H1 (cell line): ENCODE results near the gene TTC33. TPM values are rescaled to one million over a fixed set of nuclear protein-coding genes. Genes with fewer than 3 reads are reported as not detected.

Source experiments
- CTCF ChIA-PET: fragments of 300-600 bp; sonication (Branson Sonifier 250); formaldehyde crosslinking; loops from one replicate; lab custom pipeline; 2021; ENCODE audit not compliant: partially characterized antibody; lab: Charles Lee
- POLR2A ChIA-PET: fragments of 300-600 bp; sonication (Branson Sonifier 250); formaldehyde crosslinking; loops from one replicate; lab custom pipeline; 2021; ENCODE audit warnings: inconsistent platforms; ENCODE audit not compliant: partially characterized antibody; lab: Charles Lee
- DNase-seq, 2 experiments: peaks; one replicate each; pipeline versions ENCODE4 v3.0.0 to v3.0.0-alpha.2; 2010 to 2022; ENCODE audit warnings: low spot score in 2 of 2, low read depth in 1 of 2, mixed read lengths in 1 of 2
- FAIRE-seq: peaks from 2 replicates; lab custom pipeline; 2011; peaks lifted over from hg19 to GRCh38; lab: Jason Lieb, UNC
- H2AFZ ChIP-seq: 2 replicates; pipeline ENCODE4 v1.8.1; 2012; ENCODE audit warnings: low read length, inconsistent platforms
- H2AK5ac ChIP-seq: 2 replicates; pipeline ENCODE4 v1.6.1; 2013; ENCODE audit warnings: low read depth, low read length
- H2BK120ac ChIP-seq: replicated peaks from 2 replicates; pipeline ENCODE3; 2013; ENCODE audit warnings: low read depth, low read length, inconsistent platforms
- H2BK12ac ChIP-seq: 2 replicates; pipeline ENCODE4 v1.6.1; 2013; ENCODE audit warnings: low read depth, low read length
- H2BK15ac ChIP-seq: 2 replicates; pipeline ENCODE4 v1.6.1; 2013; ENCODE audit warnings: low read length
- H2BK20ac ChIP-seq: 2 replicates; pipeline ENCODE4 v1.6.1; 2013; ENCODE audit warnings: low read length
- H2BK5ac ChIP-seq: 2 replicates; pipeline ENCODE4 v1.6.1; 2013; ENCODE audit warnings: low read depth, low read length
- H3K14ac ChIP-seq: 2 replicates; pipeline ENCODE4 v1.6.1; 2013; ENCODE audit warnings: inconsistent platforms; ENCODE audit not compliant: insufficient read length
- H3K18ac ChIP-seq: 2 replicates; pipeline ENCODE4 v1.6.1; 2013; ENCODE audit warnings: low read length; ENCODE audit errors: extremely low read depth
- H3K23ac ChIP-seq: 2 replicates; pipeline ENCODE4 v1.6.1; 2013; ENCODE audit warnings: inconsistent platforms; ENCODE audit not compliant: insufficient read length
- H3K23me2 ChIP-seq: 2 replicates; pipeline ENCODE4 v1.6.1; 2013; ENCODE audit warnings: low read depth, low read length
- H3K27ac ChIP-seq: 2 replicates; pipeline ENCODE4 v1.6.1; 2011; ENCODE audit warnings: low read depth, low read length, inconsistent platforms
- H3K27me3 ChIP-seq, 4 experiments: replicated peaks in 1 of 4; 1 replicate in 1 of 4; 2 replicates in 3 of 4; pipeline versions ENCODE4 v1.6.1 to v1.8.1; 2011 to 2013; ENCODE audit warnings: low read length in 3 of 4, mild to moderate bottlenecking in 3 of 4, inconsistent platforms in 2 of 4, mixed read lengths in 2 of 4, moderate library complexity in 1 of 4; ENCODE audit not compliant: control insufficient read depth in 3 of 4, insufficient read depth in 3 of 4; ENCODE audit errors: extremely low read depth in 1 of 4
- H3K36me3 ChIP-seq, 4 experiments: 2 replicates each; pipeline versions ENCODE4 v1.6.1 to v1.8.1; 2011 to 2013; ENCODE audit warnings: mild to moderate bottlenecking in 4 of 4, low read length in 3 of 4, moderate library complexity in 2 of 4, control low read depth in 1 of 4, inconsistent platforms in 1 of 4; ENCODE audit not compliant: insufficient read depth in 4 of 4, control insufficient read depth in 2 of 4
- H3K4ac ChIP-seq: replicated peaks from 2 replicates; pipeline ENCODE3; 2013; ENCODE audit warnings: low read length, low read depth, mixed read lengths, inconsistent platforms; ENCODE audit not compliant: insufficient read length
- H3K4me1 ChIP-seq, 4 experiments: replicated peaks in 1 of 4; 1 replicate in 1 of 4; 2 replicates in 3 of 4; pipeline versions ENCODE4 v1.6.1 to v1.8.1; 2011 to 2013; ENCODE audit warnings: low read length in 3 of 4, inconsistent platforms in 2 of 4, mixed read lengths in 1 of 4; ENCODE audit not compliant: insufficient read depth in 4 of 4, control insufficient read depth in 3 of 4
- H3K4me2 ChIP-seq, 2 experiments: 2 replicates each; pipeline versions ENCODE4 v1.6.1 to v1.8.1; 2011 to 2013; ENCODE audit warnings: low read depth in 2 of 2, low read length in 2 of 2, control low read depth in 1 of 2, inconsistent platforms in 1 of 2, mild to moderate bottlenecking in 1 of 2; ENCODE audit not compliant: insufficient read depth in 1 of 2
- H3K4me3 ChIP-seq, 4 experiments: fragments of 200-600, 300-600 bp in 1 of 4; sonication (generic), shearing (Covaris generic), sonication (Bioruptor Twin) in 1 of 4; 2 replicates each; pipeline versions ENCODE4 v1.5.1 to v1.8.1; 2011 to 2016; ENCODE audit warnings: low read length in 4 of 4, low read depth in 3 of 4, control low read depth in 2 of 4, inconsistent platforms in 2 of 4, mild to moderate bottlenecking in 2 of 4, mixed read lengths in 1 of 4, moderate library complexity in 1 of 4; ENCODE audit not compliant: insufficient read depth in 2 of 4; ENCODE audit errors: extremely low read depth in 1 of 4
- H3K56ac ChIP-seq: replicated peaks from 2 replicates; pipeline ENCODE3; 2013; ENCODE audit warnings: low read depth, mild to moderate bottlenecking, mixed read lengths, low read length, inconsistent platforms; ENCODE audit not compliant: insufficient read length
- H3K79me1 ChIP-seq: 2 replicates; pipeline ENCODE4 v1.6.1; 2013; ENCODE audit warnings: low read depth, low read length, control low read depth
- H3K79me2 ChIP-seq, 2 experiments: 2 replicates each; pipeline versions ENCODE4 v1.6.1 to v1.8.1; 2012 to 2013; ENCODE audit warnings: low read length in 2 of 2, mild to moderate bottlenecking in 2 of 2, inconsistent platforms in 1 of 2; ENCODE audit not compliant: insufficient read depth in 2 of 2, control insufficient read depth in 1 of 2
- H3K9ac ChIP-seq, 4 experiments: replicated peaks in 1 of 4; 1 replicate in 1 of 4; 2 replicates in 3 of 4; pipeline versions ENCODE4 v1.6.1 to v1.8.1; 2011 to 2013; ENCODE audit warnings: low read depth in 3 of 4, low read length in 3 of 4, control low read depth in 2 of 4, mild to moderate bottlenecking in 2 of 4, moderate library complexity in 2 of 4, inconsistent platforms in 1 of 4; ENCODE audit errors: extremely low read depth in 1 of 4
- H3K9me3 ChIP-seq, 2 experiments: 2 replicates each; pipeline versions ENCODE4 v1.6.1 to v1.8.1; 2012 to 2013; ENCODE audit warnings: mild to moderate bottlenecking in 2 of 2, moderate library complexity in 2 of 2, control low read depth in 1 of 2, inconsistent platforms in 1 of 2, low read depth in 1 of 2, low read length in 1 of 2, mixed read lengths in 1 of 2; ENCODE audit not compliant: insufficient read depth in 2 of 2
- H4K20me1 ChIP-seq, 2 experiments: replicated peaks in 1 of 2; 2 replicates each; pipeline versions ENCODE3 to v1.8.1; 2011 to 2013; ENCODE audit warnings: inconsistent platforms in 2 of 2, low read length in 2 of 2, mild to moderate bottlenecking in 1 of 2; ENCODE audit not compliant: insufficient read depth in 2 of 2, control insufficient read depth in 1 of 2
- H4K5ac ChIP-seq: 2 replicates; pipeline ENCODE4 v1.6.1; 2013; ENCODE audit warnings: low read length, low read depth, mixed read lengths, inconsistent platforms; ENCODE audit not compliant: insufficient read length
- H4K8ac ChIP-seq: 2 replicates; pipeline ENCODE4 v1.8.0; 2013; ENCODE audit warnings: mild to moderate bottlenecking, moderate library complexity, low read length, inconsistent platforms; ENCODE audit not compliant: insufficient read depth; ENCODE audit errors: extremely low read depth
- H4K91ac ChIP-seq: replicated peaks from 2 replicates; pipeline ENCODE3; 2013; ENCODE audit warnings: low read length, mixed read lengths, inconsistent platforms; ENCODE audit not compliant: insufficient read length
- ASH2L ChIP-seq: fragments of 200-600, 300-600 bp; sonication (generic); IDR thresholded peaks from one replicate; pipeline ENCODE4 v1.7.1; 2017; ENCODE audit warnings: low read length
- BRCA1 ChIP-seq: IDR thresholded peaks from 2 replicates; pipeline ENCODE4 v1.6.1; 2012; ENCODE audit warnings: low read depth, low read length, improper control_type of control experiment
- polyA plus RNA-seq, 7 experiments: library from polyadenylated mRNA; depleted of rRNA in 3 of 7; stranded (reverse) in 5 of 7; unstranded in 2 of 7; fragments of >200 nt in 5 of 7; fragments of 200-250 nt in 2 of 7; gene quantifications; 1 replicate in 5 of 7; 2 replicates in 1 of 7; 4 replicates in 1 of 7; pipeline versions ENCODE4 v1.2.1 to v1.2.3, GENCODE V29; 2011 to 2013; ENCODE audit warnings: missing spikeins in 2 of 7, mixed read lengths in 2 of 7
- total RNA-seq: library from RNA; stranded (reverse); fragmentation: NEBNext Ultra II Directional; extraction: Animal tissue kit (Norgen Biotek cat#: 25700); gene quantifications from 2 replicates; pipeline ENCODE4 v1.2.1, GENCODE V29; 2021

TTC33 gene
- total and polyA plus RNA-seq, 2 of the 8 experiments (the other 6 are each of a cell fraction or from before 2014, with no cell fraction given): 1.2 to 12.6 TPM

DNA sequence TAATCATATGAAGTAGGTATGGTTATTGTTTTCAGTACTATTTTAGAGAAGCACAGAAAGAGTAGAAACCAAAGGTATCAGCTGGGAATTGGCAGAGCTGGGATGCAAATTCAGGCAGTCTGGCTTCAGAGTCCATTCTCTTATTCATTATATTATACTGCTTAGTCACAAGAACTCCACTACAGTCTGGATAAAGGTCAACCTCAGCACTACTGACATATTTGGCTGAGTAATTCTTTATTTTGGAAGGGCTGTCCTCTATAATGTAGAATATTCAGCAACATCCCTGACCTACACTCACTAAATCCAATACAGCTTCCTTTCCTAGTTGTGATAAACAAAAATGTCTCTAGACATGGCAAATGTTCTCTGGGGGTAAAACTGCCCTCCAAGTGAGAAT lies 38.5 kb downstream of the TTC33 start:
- Histone ChIP-seq H3K4ac (no peak overlapping the region), H2BK20ac (no peak overlapping the region), H3K4me1 (no peaks in the 10 kb centered on the region), H3K4me3 (no peak overlapping the region), H4K20me1 (no peaks in the 10 kb centered on the region), H3K23me2 (no peaks in the 10 kb centered on the region), H3K27ac (no peak overlapping the region), H4K91ac (no peak overlapping the region), H3K4me2 (no peak overlapping the region), H3K18ac (no peak overlapping the region), H3K9ac (no peak overlapping the region), H2BK5ac (no peak overlapping the region), H2AK5ac (no peak overlapping the region), H2BK120ac (no peak overlapping the region), H4K8ac (no peak overlapping the region), H2BK15ac (no peak overlapping the region), H3K14ac (no peak overlapping the region), H2AFZ (no peak overlapping the region), H3K36me3 (peaks cover 0 to 6% (median 0%) of the 10 kb centered on the region in 4 experiments; a peak in 4 of 8 replicates), H2BK12ac (no peak overlapping the region), H3K79me2 (no peaks in the 10 kb centered on the region), H3K27me3 (no peaks in the 10 kb centered on the region), H3K23ac (no peak overlapping the region), H3K9me3 (peaks cover 4 to 13% of the 10 kb centered on the region in 2 experiments; a peak in 3 of 4 replicates), H3K79me1 (no peaks in the 10 kb centered on the region), H3K56ac (no peak overlapping the region), H4K5ac (no peak overlapping the region)
- ChIA-PET POLR2A (interaction anchor here (0.7 kb wide), 1 partner anchor 97 kb away, joined by 3 read pairs; no protein-coding TSS in a partner anchor), CTCF (interaction anchor here (0.6 to 1.4 kb wide), 3 partner anchors 8 to 545 kb away, joined by 3 read pairs; no protein-coding TSS in a partner anchor)
- TF ChIP-seq BRCA1: no peak
- TF ChIP-seq ASH2L: no peak
- DNase-seq: no peak
- FAIRE-seq: no peak
